HTR-8/SVneo (cell line): Measurements from ENCODE around the gene AKR7A2.
A peak's percentile ranks its signal among the peaks of the same experiment; 100 is the strongest.

Experiments
- DNase-seq: peaks from one replicate; pipeline ENCODE4 v3.0.0; 2011; ENCODE audit warnings: low spot score, mixed read lengths; ENCODE audit not compliant: insufficient read length
- FAIRE-seq: peaks from 2 replicates; lab custom pipeline; 2011; peaks lifted over from hg19 to GRCh38; lab: Jason Lieb, UNC

The AKR7A2 gene

DNA sequence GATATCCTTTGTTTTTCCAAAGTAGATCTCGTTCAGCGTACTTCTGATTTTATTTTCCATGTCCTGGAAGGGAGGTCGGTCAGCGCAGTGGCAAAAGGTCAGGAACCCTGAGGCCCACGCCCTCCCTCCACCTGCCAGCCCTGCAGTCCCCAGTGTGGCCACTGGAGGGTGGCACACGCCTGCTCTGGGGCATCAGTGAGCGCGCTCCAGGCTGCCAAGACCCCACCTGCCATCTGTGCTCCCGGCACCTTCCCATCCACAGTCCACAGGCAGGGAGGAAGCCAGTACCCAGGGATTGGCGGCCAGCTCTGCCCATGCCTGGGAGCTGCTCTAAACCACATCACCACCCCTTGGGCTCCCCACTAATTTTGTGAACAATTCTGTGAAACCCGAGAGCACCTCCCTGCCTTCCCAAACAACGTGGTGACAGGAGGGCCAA is 32.4 kb upstream of the AKR7A2 start:
- FAIRE-seq (no peak), DNase-seq (peak; percentile 40)

- FAIRE-seq: no peak
- no peak for DNase-seq
Measured at GRCh38 chr1:19343617-19344350, 31.8 kb upstream of the AKR7A2 start.

GRCh38 chr1:19342894-19343616 is 31.1 kb upstream of the AKR7A2 start:
- FAIRE-seq (no peak), DNase-seq (no peak)

GRCh38 chr1:19342062-19342750 is 30.3 kb upstream of the AKR7A2 start:
- DNase-seq (no peak), FAIRE-seq (no peak)

GRCh38 chr1:19341201-19342061 is 29.5 kb upstream of the AKR7A2 start:
- peak; percentile 84 for DNase-seq
- FAIRE-seq: no peak

- DNase-seq (no peak), FAIRE-seq (no peak)
Measured at GRCh38 chr1:19340387-19340937, 28.5 kb upstream of the AKR7A2 start.

DNA sequence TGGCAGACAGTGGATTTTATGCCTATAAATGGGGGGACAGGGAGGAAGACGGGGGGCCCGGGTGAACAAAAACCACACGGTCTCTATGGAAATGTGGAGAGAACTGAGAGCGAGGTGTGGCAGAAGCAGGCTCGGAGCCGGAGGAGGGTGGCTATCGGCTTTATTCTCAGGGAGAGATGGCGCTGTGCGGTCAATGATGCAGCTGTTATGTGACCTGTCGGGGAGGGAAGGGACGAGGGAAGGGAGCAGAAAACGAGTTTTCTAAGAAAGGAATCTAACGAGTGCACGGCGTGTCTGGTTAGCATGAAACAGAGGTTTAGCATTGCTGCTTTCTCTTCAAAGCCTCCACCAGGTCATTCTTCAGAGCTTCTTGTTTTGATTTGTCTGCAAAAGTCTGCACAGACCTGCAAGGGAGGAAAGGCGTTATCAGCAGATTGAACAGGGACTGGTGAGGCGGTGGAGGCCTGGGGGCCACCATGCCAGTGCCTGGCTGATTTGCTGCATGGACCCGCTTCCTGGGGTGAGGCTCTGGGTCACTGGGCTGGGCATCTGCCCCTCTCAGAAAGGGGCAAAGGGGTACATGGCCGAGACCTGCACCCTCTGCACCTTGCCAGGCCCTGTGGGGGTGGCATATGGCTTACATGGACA is 27.4 kb upstream of the AKR7A2 start:
- DNase-seq (no peak), FAIRE-seq (no peak)

DNA sequence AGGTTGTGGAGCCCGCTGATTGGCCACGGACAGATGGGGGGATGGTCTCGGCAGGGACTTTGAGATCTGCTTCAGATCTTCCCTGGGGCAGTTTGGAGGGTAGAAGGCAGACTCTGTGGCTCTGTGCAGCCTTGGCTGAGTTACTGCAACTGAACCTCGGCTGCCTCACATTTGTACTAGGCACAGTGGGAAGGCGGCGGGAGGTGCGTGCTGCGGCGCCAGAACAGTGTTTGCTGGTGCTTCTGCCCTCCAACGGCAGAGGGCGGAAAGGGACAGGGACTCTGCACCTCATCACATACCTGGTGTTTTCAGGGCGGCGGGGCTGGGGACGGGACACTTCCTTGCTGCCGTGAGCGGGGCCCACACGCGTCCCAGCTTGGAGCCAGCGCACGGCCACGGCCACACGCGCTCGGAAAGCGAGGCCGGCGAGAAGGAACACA is 26.4 kb upstream of the AKR7A2 start:
- FAIRE-seq (no peak), DNase-seq (no peak)

GRCh38 chr1:19337289-19337688 is 25.3 kb upstream of the AKR7A2 start:
- FAIRE-seq: no peak
- DNase-seq: no peak

- DNase-seq: peak; percentile 12
- no peak for FAIRE-seq
Measured at GRCh38 chr1:19336543-19336942, 24.6 kb upstream of the AKR7A2 start.

DNA sequence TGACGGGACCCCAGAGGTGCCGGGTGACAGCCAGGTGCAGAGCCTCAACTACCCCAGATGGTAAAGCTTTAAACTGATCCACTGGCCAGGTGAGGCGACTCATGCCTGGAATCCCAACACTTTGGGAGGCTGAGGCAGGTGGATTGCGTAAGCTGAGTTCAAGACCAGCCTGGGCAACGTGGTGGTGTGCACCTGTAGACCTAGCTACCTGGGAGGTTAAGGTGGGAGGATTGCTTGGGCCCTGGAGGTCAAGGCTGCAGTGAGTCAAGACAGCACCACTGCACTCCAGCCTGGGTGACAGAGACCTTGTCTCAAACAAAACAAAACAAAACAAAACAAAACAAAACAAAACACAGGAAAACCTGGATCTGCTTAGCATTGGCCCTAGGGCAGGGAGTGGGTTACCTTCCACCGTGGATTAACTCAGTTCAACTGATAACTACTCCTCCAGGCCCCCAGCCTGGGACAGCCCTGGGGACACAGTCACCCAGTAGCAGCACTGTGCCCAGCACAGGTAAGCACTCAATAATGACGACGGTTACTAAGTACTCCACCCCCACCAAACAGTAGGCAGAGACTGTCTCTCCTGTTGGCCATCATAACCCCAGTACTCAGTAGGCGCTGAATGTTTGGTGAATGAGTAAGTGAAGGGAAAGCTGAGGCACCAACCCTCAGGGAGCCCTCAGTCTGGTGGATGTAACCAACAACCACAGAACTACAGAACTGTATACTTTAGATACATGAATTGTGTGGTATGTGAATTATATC is 21.8 kb upstream of the AKR7A2 start:
- FAIRE-seq: no peak
- DNase-seq: no peak

GRCh38 chr1:19332832-19333231 is 20.9 kb upstream of the AKR7A2 start:
- DNase-seq: no peak
- no peak for FAIRE-seq

DNA sequence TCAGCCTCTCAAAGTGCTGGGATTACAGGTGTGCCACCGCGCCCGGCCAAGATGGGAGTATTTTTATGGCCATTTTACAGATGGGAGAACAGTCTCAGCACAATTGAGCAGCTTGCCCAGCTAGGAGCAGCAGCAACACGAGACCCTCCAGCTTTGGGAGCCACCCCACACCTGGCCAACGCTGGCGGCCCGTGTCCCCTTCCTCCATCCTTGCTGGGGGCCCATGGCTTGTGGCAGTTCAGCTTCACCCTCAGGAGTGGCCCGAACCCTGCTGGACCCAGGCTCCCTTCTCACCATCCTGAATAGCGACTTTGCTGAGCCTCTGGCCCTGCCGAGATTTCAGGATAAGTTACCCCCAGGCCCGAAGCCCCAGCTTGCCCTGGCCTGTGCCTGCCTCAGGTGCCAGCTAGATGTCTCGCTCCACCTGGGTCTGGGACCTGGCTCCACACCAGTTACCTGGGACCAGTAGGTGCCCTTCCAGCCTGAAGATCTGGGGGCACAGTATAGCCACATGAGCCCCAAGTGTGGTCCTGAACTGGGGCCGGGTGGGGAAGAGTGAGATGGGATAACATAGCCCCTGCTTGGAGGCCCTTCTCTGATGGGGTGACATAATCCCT is 19.4 kb upstream of the AKR7A2 start:
- DNase-seq: no peak
- no peak for FAIRE-seq

DNA sequence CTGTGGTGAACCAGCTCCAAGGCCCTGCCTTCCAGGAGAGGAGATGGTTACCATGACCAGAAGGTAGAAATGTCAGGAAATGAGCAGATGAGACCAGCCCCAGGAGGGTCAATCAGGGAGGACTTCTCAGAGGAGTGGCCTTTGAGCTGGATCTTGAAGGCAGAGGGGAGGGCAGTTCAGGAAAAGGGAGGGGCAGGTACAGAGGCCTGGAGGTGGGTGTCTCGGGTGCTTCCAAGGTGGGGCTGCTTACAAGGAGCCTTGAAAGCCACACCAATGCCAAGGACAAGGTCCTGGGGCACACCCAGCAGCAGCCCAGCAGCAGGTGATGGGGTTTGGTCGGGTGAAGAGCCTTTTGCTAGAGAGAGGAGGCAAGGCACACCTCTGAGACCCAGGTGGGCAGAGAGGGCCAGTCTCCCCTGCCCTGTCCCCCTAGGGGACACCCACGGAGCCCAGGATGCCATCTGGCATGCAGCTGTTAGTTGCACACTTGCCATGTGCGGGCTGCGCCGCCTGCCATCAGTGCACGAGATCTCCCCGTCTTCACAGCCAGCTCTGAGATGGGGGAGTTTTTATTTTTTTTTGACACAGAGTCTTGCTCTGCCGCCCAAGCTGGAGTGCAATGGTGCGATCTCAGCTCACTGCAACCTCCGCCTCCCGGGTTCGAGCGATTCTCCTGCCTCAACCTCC is 18.6 kb upstream of the AKR7A2 start:
- DNase-seq (no peak), FAIRE-seq (no peak)

DNA sequence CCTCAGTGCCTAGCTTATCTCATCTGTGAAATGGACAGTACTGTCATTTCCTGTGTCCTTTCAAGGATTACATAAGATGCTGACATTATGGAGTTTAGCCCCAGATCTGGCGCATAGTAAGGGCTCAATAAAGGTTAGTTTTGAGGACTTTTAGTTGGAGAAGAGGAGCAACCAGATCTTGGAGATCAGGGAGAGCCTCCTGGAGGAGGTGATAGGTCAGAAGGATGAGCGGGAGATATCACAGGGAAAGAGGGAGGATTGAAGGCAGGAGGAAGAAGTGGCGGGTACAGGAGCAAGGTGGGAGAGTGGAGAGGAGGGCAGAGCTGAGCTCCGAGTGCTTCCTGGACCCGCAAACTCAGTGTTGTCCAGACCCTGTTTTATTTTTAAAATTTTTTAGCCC is 17.7 kb upstream of the AKR7A2 start:
- FAIRE-seq: no peak
- no peak for DNase-seq

- DNase-seq: no peak
- FAIRE-seq: no peak
Measured at GRCh38 chr1:19329188-19329587, 17.2 kb upstream of the AKR7A2 start.

DNA sequence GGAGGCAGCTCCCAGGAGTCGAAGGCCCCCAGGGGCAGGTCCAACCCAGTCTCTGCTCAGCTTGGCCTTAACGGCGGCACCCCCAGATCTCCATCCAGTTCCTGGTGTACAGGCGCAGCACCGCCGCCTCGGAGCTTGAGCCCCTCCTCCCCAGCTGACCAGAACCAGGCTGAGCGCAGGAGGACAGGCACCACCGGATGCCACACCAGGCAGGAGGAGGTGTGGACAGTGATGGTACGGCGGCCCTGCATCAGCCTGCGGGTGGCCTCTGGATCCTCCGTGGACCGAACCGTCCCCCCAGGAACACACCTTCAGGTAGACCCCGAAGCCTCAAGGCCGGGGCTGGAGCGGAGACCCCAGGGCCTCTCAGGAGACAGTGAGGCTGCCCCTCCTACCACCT is 16.5 kb upstream of the AKR7A2 start:
- DNase-seq (no peak), FAIRE-seq (no peak)

- no peak for DNase-seq
- no peak for FAIRE-seq
Measured at GRCh38 chr1:19327736-19328135, 15.8 kb upstream of the AKR7A2 start.
